GM23338 (cell line): ENCODE data around the gene C2CD5. TPM values are rescaled to one million over a fixed set of nuclear protein-coding genes. Genes with fewer than 3 reads are reported as not detected.

Experiments used
- ATAC-seq: fragments of 200-7000 bp; cut with Tn5 transposase; 3 replicates; pipeline ENCODE4 v1.9.1; 2020
- DNase-seq: peaks from one replicate; pipeline ENCODE4 v3.0.0-alpha.2; 2015; ENCODE audit warnings: low spot score
- H2AFZ ChIP-seq: fragments of 200-600 bp; sonication (generic); 2 replicates; pipeline ENCODE4 v1.8.0; 2016; ENCODE audit warnings: antibody characterized with exemption, mild to moderate bottlenecking, moderate library complexity
- H3F3A ChIP-seq: fragments of 200-600 bp; sonication (generic); replicated peaks from 2 replicates; pipeline ENCODE4 v1.8.0; 2017; ENCODE audit warnings: antibody characterized with exemption, mixed run types, low read depth
- H3K27ac ChIP-seq: fragments of 200-600 bp; sonication (generic); 2 replicates; pipeline ENCODE4 v1.6.1; 2016; ENCODE audit warnings: low read depth
- H3K27me3 ChIP-seq: fragments of 200-600 bp; sonication (generic); 2 replicates; pipeline ENCODE4 v1.8.0; 2016; ENCODE audit warnings: mild to moderate bottlenecking, mixed run types, moderate library complexity; ENCODE audit not compliant: insufficient read depth
- H3K36me3 ChIP-seq: fragments of 200-600 bp; sonication (generic); 2 replicates; pipeline ENCODE4 v1.8.0; 2016; ENCODE audit warnings: mild to moderate bottlenecking; ENCODE audit not compliant: insufficient read depth
- H3K4me1 ChIP-seq: fragments of 200-600 bp; sonication (generic); 2 replicates; pipeline ENCODE4 v1.8.0; 2016; ENCODE audit warnings: mild to moderate bottlenecking, moderate library complexity; ENCODE audit not compliant: insufficient read depth
- H3K4me2 ChIP-seq: fragments of 200-600 bp; sonication (generic); 2 replicates; pipeline ENCODE4 v1.7.1; 2017; ENCODE audit warnings: mixed run types
- H3K4me3 ChIP-seq: fragments of 200-600 bp; sonication (generic); 2 replicates; pipeline ENCODE4 v1.6.1; 2016; ENCODE audit warnings: mixed run types
- H3K79me2 ChIP-seq: fragments of 200-600 bp; sonication (generic); replicated peaks from 2 replicates; pipeline ENCODE4 v1.8.0; 2017; ENCODE audit warnings: mild to moderate bottlenecking; ENCODE audit not compliant: insufficient read depth
- H3K9me2 ChIP-seq: fragments of 200-600 bp; sonication (generic); 2 replicates; pipeline ENCODE4 v1.8.0; 2017; ENCODE audit not compliant: insufficient read depth
- H4K20me1 ChIP-seq: fragments of 200-600 bp; sonication (generic); replicated peaks from 2 replicates; pipeline ENCODE4 v1.8.0; 2017; ENCODE audit warnings: mild to moderate bottlenecking; ENCODE audit not compliant: insufficient read depth
- H3K27ac Mint-ChIP-seq: 2 replicates; pipeline ENCODE4 v1.8.0; 2020; ENCODE audit warnings: inconsistent platforms, mild to moderate bottlenecking, moderate library complexity, mixed read lengths
- H3K27me3 Mint-ChIP-seq: 3 replicates; pipeline ENCODE4 v1.8.0; 2022; ENCODE audit warnings: low read depth, mild to moderate bottlenecking, moderate library complexity, mixed read lengths, inconsistent platforms; ENCODE audit not compliant: insufficient read depth, poor library complexity
- H3K36me3 Mint-ChIP-seq: 3 replicates; pipeline ENCODE4 v1.8.0; 2021; ENCODE audit warnings: low read depth, mild to moderate bottlenecking, inconsistent platforms, moderate library complexity, mixed read lengths
- H3K4me1 Mint-ChIP-seq: 3 replicates; pipeline ENCODE4 v1.8.0; 2020; ENCODE audit warnings: mild to moderate bottlenecking, inconsistent platforms, mixed read lengths
- H3K4me3 Mint-ChIP-seq: 3 replicates; pipeline ENCODE4 v1.8.0; 2021; ENCODE audit warnings: moderate library complexity, mild to moderate bottlenecking, inconsistent platforms, mixed read lengths
- H3K9me3 Mint-ChIP-seq: 3 replicates; pipeline ENCODE4 v1.8.0; 2020; ENCODE audit warnings: moderate library complexity, mild to moderate bottlenecking, inconsistent platforms, mixed read lengths
- CTCF ChIP-seq, 2 experiments: fragments of 200-600 bp in 1 of 2; sonication (generic) in 1 of 2; conservative IDR thresholded peaks; 2 replicates each; pipeline versions ENCODE4 v1.5.1 to v1.6.1; 2016 to 2017; ENCODE audit warnings: antibody characterized with exemption in 2 of 2, low read depth in 2 of 2, mild to moderate bottlenecking in 2 of 2, moderate library complexity in 1 of 2
- ETS1 ChIP-seq: IDR thresholded peaks from 2 replicates; pipeline ENCODE4 v1.6.1; 2016; ENCODE audit warnings: antibody characterized with exemption
- EZH2phosphoT487 ChIP-seq: fragments of 200-600 bp; sonication (generic); IDR thresholded peaks from one replicate; pipeline ENCODE4 v1.8.1; 2018; ENCODE audit warnings: antibody characterized with exemption; ENCODE audit not compliant: unreplicated experiment
- JUNB ChIP-seq: IDR thresholded peaks from one replicate; pipeline ENCODE4 v1.6.1; 2016; ENCODE audit warnings: antibody characterized with exemption; ENCODE audit not compliant: unreplicated experiment
- POLR2AphosphoS5 ChIP-seq: IDR thresholded peaks from 2 replicates; pipeline ENCODE4 v1.6.1; 2016; ENCODE audit warnings: antibody characterized with exemption, low read depth
- REST ChIP-seq: IDR thresholded peaks from one replicate; pipeline ENCODE4 v1.6.1; 2018; ENCODE audit warnings: antibody characterized with exemption; ENCODE audit not compliant: unreplicated experiment
- ZNF331 ChIP-seq: fragments of 250-450 bp; sonication (Bioruptor Pico); IDR thresholded peaks from 2 replicates; pipeline ENCODE4 v1.5.0; 2020; ENCODE audit warnings: low read depth, mild to moderate bottlenecking, moderate library complexity
- polyA plus RNA-seq: library from polyadenylated mRNA; unstranded; fragments of >200 nt; fragmentation: Nextera tagmentation; extraction: Ambion mirVana; gene quantifications from 2 replicates; pipeline ENCODE4 v1.2.1, GENCODE V29; 2016
- total RNA-seq: library from RNA; depleted of rRNA; stranded (reverse); fragments of >200 nt; shearing (Covaris generic); gene quantifications from 2 replicates; pipeline ENCODE4 v1.2.3, GENCODE V29; 2014

Gene C2CD5
- total and polyA plus RNA-seq, 2 experiments from 2014 or later = 22.0 to 68.6 TPM

DNA sequence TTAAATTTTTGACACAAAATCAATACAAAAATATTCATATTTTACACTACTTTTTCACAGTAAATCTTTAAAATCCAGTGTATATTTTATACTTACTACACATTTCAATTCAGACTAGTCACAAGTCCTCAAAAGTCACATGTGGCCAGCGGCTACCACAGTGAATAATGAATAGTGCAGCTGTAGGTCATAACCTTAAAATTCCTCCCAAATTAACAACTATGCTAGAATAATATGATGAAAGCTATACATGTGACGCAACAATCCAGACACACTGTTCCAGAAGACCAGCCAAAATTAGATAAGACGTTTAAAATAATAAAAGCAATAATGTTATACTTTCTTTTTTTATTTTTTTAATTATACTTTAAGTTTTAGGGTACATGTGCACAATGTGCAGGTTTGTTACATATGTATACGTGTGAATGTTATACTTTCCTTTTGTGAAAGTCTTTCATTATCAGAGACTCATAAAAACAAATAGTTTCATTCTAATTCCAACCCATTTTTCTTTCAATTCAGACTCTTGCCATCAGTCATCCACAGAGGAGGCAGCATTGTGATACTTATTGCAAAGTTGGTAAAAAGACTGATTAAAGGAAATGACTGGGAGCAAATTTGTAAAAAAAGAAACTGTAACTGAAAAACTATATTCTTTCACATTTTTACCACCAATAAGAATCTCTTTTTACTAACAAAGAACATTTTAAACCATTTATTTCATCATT is 67.0 kb downstream of the C2CD5 start (continued):
- TF ChIP-seq REST (no peak), JUNB (no peak), EZH2phosphoT487 (no peak), CTCF (conservative IDR thresholded peaks at IDR 0.05; ENCODE audit: low read depth in 2 of 2) (no peak), ZNF331 (CRISPR knock-in tag) (no peak), ETS1 (no peak), POLR2AphosphoS5 (no peak)

- Mint-ChIP-seq H3K4me1 (no peaks in the 10 kb centered on the region), H3K27me3 (no peaks in the 10 kb centered on the region), H3K27ac (no peak overlapping the region), H3K36me3 (no peaks in the 10 kb centered on the region; the same call in 2 of the 3 replicates), H3K4me3 (no peak overlapping the region), H3K9me3 (no peaks in the 10 kb centered on the region)
- Histone ChIP-seq H3K4me2 (no peak overlapping the region), H3K4me1 (no peaks in the 10 kb centered on the region), H4K20me1 (no peaks in the 10 kb centered on the region), H3K79me2 (0 out of 2 replicates have a peak, but pooled peaks cover 6% of the 10 kb centered on the region), H3K9me2 (no peaks in the 10 kb centered on the region), H3K27ac (no peak overlapping the region), H3K4me3 (no peak overlapping the region), H3K27me3 (no peaks in the 10 kb centered on the region), H3F3A (no peaks in the 10 kb centered on the region), H2AFZ (no peak overlapping the region), H3K36me3 (peaks cover 9% of the 10 kb centered on the region)
- ATAC-seq = no peak
- DNase-seq = no peak
- TF ChIP-seq POLR2AphosphoS5 (no peak), REST (no peak)
These were observed 68.2 kb downstream of the C2CD5 start for GRCh38 chr12:22476133-22476532.
